HG03159 (cell line): Measurements from ENCODE around the gene SMC1B.
"Not testable (repeated sequence)": the region's sequence is repeated elsewhere in the genome, so short reads cannot be mapped to it uniquely, and the experiment has no call there.

Source experiments
- ATAC-seq: cut with Tn5 transposase; IDR thresholded peaks from one replicate; pipeline ENCODE4 v1.9.1; 2021; ENCODE audit warnings: mild to moderate bottlenecking, moderate library complexity; ENCODE audit not compliant: unreplicated experiment

Gene SMC1B

GRCh38 chr22:45305456-45306075 lies 107.8 kb downstream of the SMC1B start:
- ATAC-seq, result no peak

GRCh38 chr22:45304971-45305370 lies 108.4 kb downstream of the SMC1B start:
- ATAC-seq, result no peak

- no peak for ATAC-seq
Measured at GRCh38 chr22:45303181-45303580, 110.2 kb downstream of the SMC1B start.

DNA sequence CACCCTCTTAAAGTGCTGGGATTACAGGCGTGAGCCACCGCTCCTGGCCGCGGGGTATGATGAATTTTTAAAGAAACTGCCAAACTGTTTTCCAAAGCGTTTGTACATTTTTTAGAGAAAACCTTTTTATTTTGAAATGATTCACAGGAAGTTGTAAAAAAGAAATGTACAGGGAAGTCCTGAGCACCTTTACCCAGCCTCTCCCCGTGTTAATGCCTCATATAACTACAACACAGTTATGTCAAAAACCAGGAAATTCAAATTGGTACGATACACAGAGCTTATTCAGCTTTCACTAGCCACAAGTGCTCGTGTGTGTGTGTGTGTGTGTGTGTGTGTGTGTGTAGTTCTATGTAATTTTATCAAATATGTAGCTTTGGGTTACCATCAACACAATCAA lies 110.6 kb downstream of the SMC1B start:
- no peak for ATAC-seq

- ATAC-seq, result no peak
Measured at GRCh38 chr22:45298934-45299505, 114.4 kb downstream of the SMC1B start.

DNA sequence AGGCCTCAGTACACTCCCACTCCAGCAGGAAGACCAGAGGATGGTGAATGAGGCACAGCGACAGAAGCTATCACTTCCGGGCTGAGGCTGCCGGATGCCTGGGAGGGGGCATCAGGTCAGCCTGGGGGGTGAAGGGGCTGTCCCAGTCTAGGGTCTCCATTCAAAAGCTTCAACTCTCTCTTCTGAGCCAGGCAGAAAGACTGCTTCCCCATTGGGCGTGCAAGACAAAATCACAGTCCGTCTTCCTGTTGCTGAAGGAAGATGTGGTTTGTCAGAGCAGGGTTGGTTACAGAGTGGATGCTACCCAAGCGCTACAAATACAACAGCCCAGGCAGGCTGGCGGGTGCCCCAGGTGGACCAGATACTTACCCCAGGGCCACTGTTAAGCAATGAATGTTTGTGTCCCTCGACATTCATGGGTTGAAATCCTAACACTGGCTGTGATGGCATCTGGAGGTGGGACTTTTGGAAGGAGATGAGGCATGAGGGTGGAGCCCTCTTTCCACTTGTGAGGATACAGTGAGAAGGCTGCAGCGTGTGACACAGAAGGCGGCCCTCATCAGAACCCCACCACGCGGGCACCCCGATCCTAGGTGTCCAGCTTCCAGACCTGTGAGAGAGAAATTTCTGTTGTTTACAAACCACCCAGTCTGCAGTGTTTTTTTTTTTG lies 116.6 kb downstream of the SMC1B start:
- ATAC-seq, result no peak

- ATAC-seq, result no peak
Measured at GRCh38 chr22:45295492-45295891, 117.9 kb downstream of the SMC1B start.

DNA sequence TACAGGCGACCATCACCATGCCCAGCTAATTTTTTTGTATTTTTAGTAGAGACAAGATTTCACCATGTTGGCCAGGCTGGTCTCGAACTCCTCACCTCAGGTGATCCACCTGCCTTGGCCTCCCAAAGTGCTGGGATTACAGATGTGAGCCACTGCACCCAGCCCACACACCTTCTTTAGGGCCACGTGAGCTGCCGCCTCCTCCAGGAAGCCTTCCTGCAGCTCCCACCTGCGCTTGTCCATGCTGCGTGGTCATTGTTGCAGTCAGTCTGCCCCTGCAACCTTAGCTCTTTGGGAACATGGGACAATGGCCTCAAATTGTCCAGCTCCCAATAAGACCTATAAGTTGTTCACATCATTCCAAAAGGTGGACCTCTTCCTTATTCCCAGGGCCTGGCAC lies 118.4 kb downstream of the SMC1B start:
- not testable (repeated sequence) for ATAC-seq
